SW 1271 (cell line): ENCODE measurements around the gene STARD13.
A peak's percentile ranks its signal among the peaks of the same experiment; 100 is the strongest.
"Not testable (repeated sequence)": the region's sequence is repeated elsewhere in the genome, so short reads cannot be mapped to it uniquely, and the experiment has no call there.

ENCODE experiments used
- DNase-seq, 2 experiments: peaks; one replicate each; lab custom pipeline; 2025; lab: John Stamatoyannopoulos, UW

Gene STARD13

GRCh38 chr13:33178209-33178840 lies 107.2 kb downstream of the STARD13 start:
- DNase-seq: no peak

DNA sequence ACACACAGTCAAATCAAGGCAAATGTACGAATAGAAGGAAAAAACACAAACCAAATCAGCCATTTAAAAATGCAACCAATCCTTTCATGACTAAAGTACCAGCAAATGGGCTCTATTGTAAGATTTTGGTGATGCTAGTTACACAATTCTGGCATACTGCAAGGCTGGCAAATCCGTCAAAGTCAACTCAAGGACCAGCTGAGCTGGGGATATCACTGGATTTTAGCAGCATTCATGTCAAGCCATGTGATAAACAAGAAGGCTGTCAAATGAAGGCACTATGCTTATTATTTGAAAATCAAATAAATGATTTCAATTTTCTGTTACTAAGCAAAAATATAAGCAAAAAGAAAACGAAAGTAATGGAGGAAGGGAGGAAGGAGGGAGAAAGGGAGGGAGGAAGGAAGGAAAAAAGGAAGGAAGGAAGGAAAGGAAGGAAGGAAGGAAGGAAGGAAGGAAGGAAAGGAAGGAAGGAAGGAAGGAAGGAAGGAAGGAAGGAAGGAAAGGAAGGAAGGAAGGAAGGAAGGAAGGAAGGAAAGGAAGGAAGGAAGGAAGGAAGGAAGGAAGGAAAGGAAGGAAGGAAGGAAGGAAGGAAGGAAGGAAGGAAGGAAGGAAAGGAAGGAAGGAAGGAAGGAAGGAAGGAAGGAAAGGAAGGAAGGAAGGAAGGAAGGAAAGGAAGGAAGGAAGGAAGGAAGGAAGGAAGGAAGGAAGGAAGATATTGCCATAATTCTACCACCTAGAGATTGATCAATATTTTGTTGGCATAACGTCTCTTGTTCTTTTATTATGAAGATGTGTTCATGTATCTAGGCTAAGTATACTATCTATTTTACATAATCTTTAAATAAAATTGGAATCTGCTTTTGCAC lies 108.0 kb downstream of the STARD13 start:
- DNase-seq: not testable (repeated sequence)

DNA sequence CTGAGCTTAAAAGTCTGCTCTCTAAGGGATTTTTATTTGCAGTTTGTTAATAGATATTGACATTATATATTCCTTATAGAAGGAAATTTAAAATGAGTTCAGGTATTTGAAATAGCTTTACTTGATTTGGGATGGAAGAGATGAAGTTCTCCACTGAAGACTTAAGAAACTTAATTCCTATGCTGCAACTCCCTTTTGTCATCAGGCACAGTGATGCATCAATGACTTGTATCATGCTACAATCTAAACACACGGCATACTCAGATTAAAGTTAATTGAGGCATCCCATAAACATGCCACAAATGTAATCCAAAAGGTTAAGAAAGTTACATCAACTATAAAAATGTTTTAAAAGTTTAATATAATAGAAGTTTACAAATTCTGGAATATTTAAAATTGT lies 109.0 kb downstream of the STARD13 start:
- no peak for DNase-seq

GRCh38 chr13:33175991-33176390 lies 109.6 kb downstream of the STARD13 start:
- no peak for DNase-seq

GRCh38 chr13:33174931-33175330 lies 110.6 kb downstream of the STARD13 start:
- no peak for DNase-seq

GRCh38 chr13:33174491-33174890 lies 111.1 kb downstream of the STARD13 start:
- DNase-seq: no peak

DNA sequence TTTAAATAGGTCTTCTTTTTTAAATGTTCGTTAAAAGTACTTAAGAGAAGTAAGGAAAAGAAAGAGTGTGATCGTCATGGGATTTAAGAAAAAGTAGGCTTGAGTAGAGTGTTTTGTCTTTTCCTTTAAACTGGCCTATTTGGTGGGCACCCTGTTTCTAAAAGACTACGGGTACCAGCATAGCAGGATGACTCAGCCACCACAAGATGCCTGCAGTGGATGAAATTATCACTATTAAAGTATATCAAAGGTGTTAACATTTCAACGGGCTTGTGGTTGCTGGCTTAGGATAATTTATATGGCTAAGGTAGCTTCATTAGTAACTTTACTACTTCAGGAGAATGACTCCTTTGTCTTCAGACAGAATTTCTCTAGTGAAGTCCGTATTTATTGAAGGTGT lies 112.6 kb downstream of the STARD13 start:
- DNase-seq: no peak

- no peak for DNase-seq
Measured at GRCh38 chr13:33172400-33172799, 113.2 kb downstream of the STARD13 start.

DNA sequence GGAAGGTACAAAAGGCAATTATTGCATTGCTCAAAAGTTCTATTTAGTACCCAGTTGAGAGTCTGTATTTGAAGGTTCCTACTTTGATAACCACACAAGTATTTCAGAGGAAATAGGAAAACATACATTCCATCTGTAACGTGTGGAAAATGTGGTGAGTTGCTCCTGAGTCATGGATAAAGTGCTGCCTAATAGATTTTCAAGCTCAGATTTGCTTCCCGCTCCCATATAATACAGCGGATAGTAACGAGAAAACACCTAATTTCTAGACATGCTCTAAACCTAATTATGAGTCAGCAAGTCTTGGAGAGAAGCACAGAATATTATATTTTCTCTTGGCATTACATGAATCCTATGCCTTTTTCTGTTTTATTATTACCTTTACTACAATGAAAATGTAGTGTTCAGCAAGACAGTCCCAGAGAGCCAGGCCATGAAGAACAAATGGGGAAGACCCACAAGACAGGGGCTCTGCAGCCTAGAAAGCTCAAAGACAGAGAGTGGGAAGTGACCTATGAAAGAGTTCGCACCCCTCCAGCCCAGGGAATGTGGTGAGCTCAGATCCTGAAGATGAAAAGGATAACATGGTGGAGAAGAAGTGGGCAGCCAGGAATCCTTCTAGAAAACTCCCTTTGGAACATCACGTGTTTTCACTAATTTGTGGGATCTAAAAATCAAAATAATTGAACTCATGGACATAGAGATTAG lies 116.1 kb downstream of the STARD13 start:
- peak in 1 of 2 experiments; percentile 14 for DNase-seq

- DNase-seq: no peak
Measured at GRCh38 chr13:33168321-33168960, 117.1 kb downstream of the STARD13 start.

- no peak for DNase-seq
Measured at GRCh38 chr13:33167491-33167890, 118.1 kb downstream of the STARD13 start.

DNA sequence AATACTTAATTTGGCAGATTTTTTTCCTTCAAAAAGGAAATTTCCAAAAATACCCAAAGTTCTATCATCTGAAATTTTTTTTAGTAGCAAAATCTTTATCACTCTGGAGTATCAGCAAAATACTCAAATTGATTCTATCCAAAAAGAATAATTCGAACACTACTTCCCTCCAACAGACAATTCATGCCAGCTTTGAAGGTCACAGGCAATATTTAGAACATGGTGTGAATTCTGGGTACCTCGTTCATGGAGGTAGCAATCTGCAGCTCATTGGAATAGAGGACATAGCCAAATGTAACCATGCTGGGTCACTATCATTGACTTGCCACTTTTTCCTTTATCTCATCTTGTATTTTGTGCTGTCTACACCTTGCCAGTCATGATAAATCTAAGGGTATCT lies 119.8 kb downstream of the STARD13 start:
- DNase-seq: no peak

DNA sequence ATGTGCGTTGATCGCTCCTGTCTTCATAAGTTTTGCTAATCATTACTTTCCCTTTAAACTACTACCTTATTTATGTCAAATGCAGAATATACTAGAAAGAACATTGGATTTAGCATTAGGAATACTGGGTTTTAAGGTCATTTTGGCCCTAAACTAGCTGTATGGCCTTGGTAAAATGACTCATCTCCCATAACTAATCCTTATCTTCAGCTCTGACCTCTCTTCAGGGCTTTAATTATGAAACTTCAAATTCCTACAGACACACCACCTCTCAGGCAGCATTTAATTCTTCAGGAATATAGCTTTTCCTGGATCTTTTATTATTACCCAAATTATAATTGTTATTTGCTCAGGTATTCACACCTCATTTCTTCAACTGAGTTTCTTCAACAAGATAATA lies 121.2 kb downstream of the STARD13 start:
- no peak for DNase-seq

- DNase-seq: not testable (repeated sequence)
Measured at GRCh38 chr13:33162725-33163124, 122.8 kb downstream of the STARD13 start.

DNA sequence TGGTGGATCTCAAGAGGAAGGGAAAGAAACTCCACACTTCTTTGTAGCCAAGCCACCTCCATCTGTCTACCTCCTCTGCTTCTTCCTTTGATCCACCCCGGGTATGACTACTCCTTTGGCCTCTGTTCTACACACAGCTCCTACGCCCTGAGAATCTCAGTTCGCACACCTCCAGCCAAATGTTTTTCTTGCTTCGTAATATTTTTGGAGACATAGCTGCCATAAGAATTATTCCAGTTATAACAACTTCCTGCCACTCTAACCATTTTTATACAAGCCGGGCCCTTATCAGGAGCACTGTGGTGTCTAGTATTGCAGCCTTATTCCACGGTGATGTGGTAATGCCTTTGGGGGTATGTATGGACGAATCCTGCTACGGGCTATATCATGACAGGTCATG lies 126.7 kb downstream of the STARD13 start:
- no peak for DNase-seq

- no peak for DNase-seq
Measured at GRCh38 chr13:33158271-33158670, 127.3 kb downstream of the STARD13 start.

GRCh38 chr13:33154911-33155310 lies 130.6 kb downstream of the STARD13 start:
- no peak for DNase-seq

- DNase-seq: no peak
Measured at GRCh38 chr13:33153421-33154404, 131.8 kb downstream of the STARD13 start.

GRCh38 chr13:33152389-33152788 lies 133.2 kb downstream of the STARD13 start:
- DNase-seq: no peak

- no peak for DNase-seq
Measured at GRCh38 chr13:33150662-33151061, 134.9 kb downstream of the STARD13 start.

DNA sequence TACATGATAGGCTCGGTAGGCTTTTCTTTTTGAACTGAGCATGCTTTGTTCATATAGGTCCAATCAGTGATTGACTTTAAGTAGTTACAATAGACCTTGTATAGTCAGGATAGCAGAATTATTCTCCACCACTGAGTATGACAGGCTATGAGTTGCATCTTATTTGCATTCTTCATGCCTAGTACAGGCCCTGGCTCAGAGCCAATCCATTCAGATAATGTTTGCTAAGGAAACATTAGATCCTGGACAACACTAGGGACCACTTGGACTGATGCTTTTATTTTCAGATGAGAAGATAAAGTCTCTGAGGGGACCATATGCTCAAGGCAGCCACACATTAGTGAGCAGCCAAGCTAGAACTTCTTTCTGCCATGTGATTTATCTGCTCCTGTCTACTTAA lies 135.4 kb downstream of the STARD13 start:
- DNase-seq: no peak
